Vagina (tissue), 2 donors: Measurements from ENCODE around the gene KRT73. TPM values are rescaled to one million over a fixed set of nuclear protein-coding genes. Genes with fewer than 3 reads are reported as not detected.

Source experiments
- DNase-seq, 2 donors: peaks; one replicate each; pipeline ENCODE4 v3.0.0-alpha.2; 2017; ENCODE audit errors: extremely low spot score in 2 of 2
- H3K27ac ChIP-seq: fragments of 200-600 bp; sonication (generic); one replicate; pipeline ENCODE4 v1.5.1; 2019
- H3K27me3 ChIP-seq: fragments of 200-600 bp; sonication (generic); one replicate; pipeline ENCODE4 v1.5.1; 2019
- H3K36me3 ChIP-seq, 2 donors: fragments of 200-600 bp; sonication (generic); one replicate each; pipeline ENCODE4 v1.5.1; 2017 to 2019
- H3K4me1 ChIP-seq: fragments of 200-600 bp; sonication (generic); one replicate; pipeline ENCODE4 v1.5.1; 2019
- H3K4me3 ChIP-seq, 2 donors: fragments of 200-600 bp; sonication (generic); 1 replicate in 1 of 2; 2 replicates in 1 of 2; pipeline ENCODE4 v1.5.1; 2016 to 2019
- H3K9me3 ChIP-seq: fragments of 200-600 bp; sonication (generic); one replicate; pipeline ENCODE4 v1.5.1; 2019
- POLR2A ChIP-seq, 2 donors: fragments of 450-650 bp; IDR thresholded peaks; one replicate each; pipeline ENCODE4 v1.6.1; 2017; ENCODE audit warnings: antibody characterized with exemption in 2 of 2, mild to moderate bottlenecking in 2 of 2, moderate library complexity in 2 of 2
- POLR2AphosphoS5 ChIP-seq, 2 donors: sonication (generic); formaldehyde crosslinking; IDR thresholded peaks; one replicate each; pipeline ENCODE4 v1.9.0; 2017; ENCODE audit warnings: antibody characterized with exemption in 2 of 2, mild to moderate bottlenecking in 2 of 2, low read depth in 1 of 2; ENCODE audit not compliant: insufficient read depth in 1 of 2
- intact Hi-C: fragments of 100-400 bp; cut with DNase I; formaldehyde crosslinking; loops from one replicate; pipeline ENCODE4 v1.15.1; 2023
- total RNA-seq: library from RNA; depleted of rRNA; stranded (reverse); fragments of >200 nt; gene quantifications from one replicate; pipeline ENCODE4 v1.2.3, GENCODE V29; 2016
- TF ChIP-seq, protein P1 (sequence below), 3 experiments: fragments of 450-650 bp in 2 of 3; fragments of 200-600 bp in 1 of 3; sonication (generic) in 1 of 3; IDR thresholded peaks; one replicate each; pipeline ENCODE4 v1.5.1; 2017 to 2019; ENCODE audit warnings: antibody characterized with exemption in 3 of 3, mild to moderate bottlenecking in 2 of 3, moderate library complexity in 2 of 3

KRT73 gene
- total RNA-seq, 1 donor from 2014 or later = not detected

DNA sequence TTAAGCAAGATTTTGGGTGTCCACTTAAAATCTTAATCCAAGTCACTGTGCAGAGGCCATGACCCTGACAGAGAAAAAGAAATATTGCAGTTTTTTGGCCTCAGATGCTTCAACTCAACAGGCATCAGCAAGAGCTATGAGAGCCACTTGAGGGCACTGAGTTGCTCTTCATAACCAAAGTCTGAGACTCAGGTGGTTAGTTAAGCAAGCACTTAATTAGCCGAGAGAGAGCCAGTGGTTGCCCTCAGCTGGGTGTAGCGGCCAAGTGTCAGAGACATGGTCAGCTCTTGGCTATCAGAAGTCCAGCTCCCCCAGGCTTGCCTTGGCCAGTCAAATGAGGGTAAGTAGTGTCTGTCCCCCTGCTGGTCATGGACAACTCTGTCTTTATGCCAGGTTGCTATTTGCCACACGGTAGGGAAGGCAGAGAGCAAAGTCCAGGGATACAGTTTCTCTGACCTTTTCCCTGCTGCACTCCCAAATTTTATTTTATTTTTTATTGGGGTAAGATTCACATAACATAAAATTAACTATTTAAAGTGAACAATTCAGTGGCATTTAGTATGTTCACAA lies 56.4 kb downstream of the KRT73 start:
- Histone ChIP-seq H3K9me3 (no peaks in the 10 kb centered on the region), H3K36me3 (no peaks in the 10 kb centered on the region), H3K27me3 (no peaks in the 10 kb centered on the region), H3K4me3 (no peak overlapping the region), H3K4me1 (no peaks in the 10 kb centered on the region), H3K27ac (no peak overlapping the region)
- intact Hi-C loops = no loop called here
- DNase-seq = no peak
- TF ChIP-seq, protein P1, sequence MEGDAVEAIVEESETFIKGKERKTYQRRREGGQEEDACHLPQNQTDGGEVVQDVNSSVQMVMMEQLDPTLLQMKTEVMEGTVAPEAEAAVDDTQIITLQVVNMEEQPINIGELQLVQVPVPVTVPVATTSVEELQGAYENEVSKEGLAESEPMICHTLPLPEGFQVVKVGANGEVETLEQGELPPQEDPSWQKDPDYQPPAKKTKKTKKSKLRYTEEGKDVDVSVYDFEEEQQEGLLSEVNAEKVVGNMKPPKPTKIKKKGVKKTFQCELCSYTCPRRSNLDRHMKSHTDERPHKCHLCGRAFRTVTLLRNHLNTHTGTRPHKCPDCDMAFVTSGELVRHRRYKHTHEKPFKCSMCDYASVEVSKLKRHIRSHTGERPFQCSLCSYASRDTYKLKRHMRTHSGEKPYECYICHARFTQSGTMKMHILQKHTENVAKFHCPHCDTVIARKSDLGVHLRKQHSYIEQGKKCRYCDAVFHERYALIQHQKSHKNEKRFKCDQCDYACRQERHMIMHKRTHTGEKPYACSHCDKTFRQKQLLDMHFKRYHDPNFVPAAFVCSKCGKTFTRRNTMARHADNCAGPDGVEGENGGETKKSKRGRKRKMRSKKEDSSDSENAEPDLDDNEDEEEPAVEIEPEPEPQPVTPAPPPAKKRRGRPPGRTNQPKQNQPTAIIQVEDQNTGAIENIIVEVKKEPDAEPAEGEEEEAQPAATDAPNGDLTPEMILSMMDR (IDR thresholded peaks at IDR 0.05) = no peak
- TF ChIP-seq POLR2AphosphoS5 (IDR thresholded peaks at IDR 0.05; ENCODE audit: insufficient read depth in 1 of 2, low read depth in 1 of 2) = no peak

DNA sequence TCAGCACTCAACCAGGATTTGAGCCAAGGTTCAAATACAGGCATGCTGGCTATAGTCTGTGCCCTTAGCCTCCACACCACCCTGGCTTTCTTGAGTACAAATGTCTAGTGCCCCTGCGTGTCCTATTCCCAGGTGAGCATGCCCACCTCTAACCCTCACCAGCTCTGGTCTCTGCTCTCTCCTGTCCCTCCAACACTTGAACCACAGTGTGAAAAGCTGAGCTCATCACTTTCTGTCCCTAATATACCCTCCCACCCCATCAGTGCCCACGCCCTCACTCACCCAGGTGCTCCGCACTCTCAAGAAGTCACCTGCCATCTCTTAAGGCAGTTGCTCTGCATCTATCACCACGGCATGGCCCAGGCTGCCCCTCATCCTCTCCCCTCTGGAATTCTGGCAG lies 58.4 kb downstream of the KRT73 start:
- TF ChIP-seq POLR2AphosphoS5 (IDR thresholded peaks at IDR 0.05; ENCODE audit: insufficient read depth in 1 of 2, low read depth in 1 of 2) = no peak
- no peak for TF ChIP-seq POLR2A (IDR thresholded peaks at IDR 0.05)
- TF ChIP-seq, protein P1 (IDR thresholded peaks at IDR 0.05) = no peak
- Histone ChIP-seq H3K4me3 (no peak overlapping the region), H3K4me1 (no peaks in the 10 kb centered on the region), H3K36me3 (no peaks in the 10 kb centered on the region), H3K27ac (no peak overlapping the region), H3K27me3 (no peaks in the 10 kb centered on the region), H3K9me3 (no peaks in the 10 kb centered on the region)
- no peak for DNase-seq
- intact Hi-C loops = no loop called here

DNA sequence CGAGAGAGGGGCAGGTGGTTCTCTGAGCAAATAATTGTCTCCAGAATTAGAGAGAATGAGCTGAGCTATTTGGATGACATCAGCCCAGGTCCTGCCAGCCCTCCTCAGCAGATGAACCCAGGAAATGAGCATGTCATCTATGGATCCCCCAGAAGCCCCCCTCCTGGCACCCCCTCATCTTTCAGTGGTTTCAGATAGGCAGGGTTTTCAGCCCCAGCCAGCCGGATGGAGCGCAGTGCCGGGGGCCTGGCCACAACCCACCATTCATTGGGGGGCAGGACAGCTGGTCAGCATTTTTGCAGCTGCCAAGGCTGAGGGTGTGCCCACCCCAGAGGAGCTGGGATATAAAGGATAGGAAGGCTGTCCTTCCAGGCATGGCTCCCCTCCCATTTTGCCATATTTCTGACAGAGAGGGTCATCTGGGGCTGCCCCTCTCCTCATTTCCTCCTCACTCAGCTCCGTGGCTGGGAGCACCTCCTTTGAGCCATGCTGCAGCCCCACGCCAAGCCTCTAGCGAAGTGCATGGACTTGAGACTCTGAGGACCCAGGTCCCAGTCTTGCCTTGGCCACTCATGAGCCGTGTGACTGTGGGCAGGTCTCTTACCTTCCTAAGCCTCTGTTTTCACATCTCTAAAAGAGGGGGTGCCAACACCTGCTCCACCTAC lies 59.4 kb downstream of the KRT73 start:
- intact Hi-C loops = no loop called here
- no peaks in the 10 kb centered on the region for H3K27me3 ChIP-seq
- no peaks in the 10 kb centered on the region for H3K36me3 ChIP-seq
- no peak overlapping the region for H3K27ac ChIP-seq
- H3K4me3 ChIP-seq = no peak overlapping the region
- DNase-seq = no peak
- H3K9me3 ChIP-seq = no peaks in the 10 kb centered on the region
- H3K4me1 ChIP-seq = no peaks in the 10 kb centered on the region
- TF ChIP-seq POLR2A (IDR thresholded peaks at IDR 0.05) = no peak
- TF ChIP-seq POLR2AphosphoS5 (IDR thresholded peaks at IDR 0.05; ENCODE audit: insufficient read depth in 1 of 2, low read depth in 1 of 2) = no peak
- TF ChIP-seq, protein P1 (IDR thresholded peaks at IDR 0.05) = no peak

Other genes starting within 250 kb of the KRT73 start
- not detected for gene KRT84, start 232.9 kb downstream of the KRT73 start, total RNA-seq
- not detected for gene KRT82, start 212.2 kb downstream of the KRT73 start, total RNA-seq
- not detected for gene KRT75, start 184.2 kb downstream of the KRT73 start, total RNA-seq
- 184 TPM for gene KRT6B, start 166.4 kb downstream of the KRT73 start, total RNA-seq
- 257 TPM for gene KRT6C, start 144.8 kb downstream of the KRT73 start, total RNA-seq
- 7,258 TPM for gene KRT6A, start 125.3 kb downstream of the KRT73 start, total RNA-seq
- 4,247 TPM for gene KRT5, start 98.2 kb downstream of the KRT73 start, total RNA-seq
- gene KRT71, start 65.4 kb downstream of the KRT73 start, total RNA-seq = not detected
- not detected for gene KRT74, start 44.7 kb downstream of the KRT73 start, total RNA-seq
- gene KRT72, start 17.1 kb downstream of the KRT73 start, total RNA-seq = not detected
- 2.0 TPM for gene KRT2, start 33.7 kb upstream of the KRT73 start, total RNA-seq
- gene KRT1, start 61.8 kb upstream of the KRT73 start, total RNA-seq = 886 TPM
- 2.5 TPM for gene KRT77, start 85.0 kb upstream of the KRT73 start, total RNA-seq
- gene KRT76, start 158.8 kb upstream of the KRT73 start, total RNA-seq = not detected
- not detected for gene KRT3, start 177.6 kb upstream of the KRT73 start, total RNA-seq
- gene KRT4, start 195.6 kb upstream of the KRT73 start, total RNA-seq = 354 TPM
- 1.7 TPM for gene KRT79, start 215.8 kb upstream of the KRT73 start, total RNA-seq
- gene KRT78, start 230.4 kb upstream of the KRT73 start, total RNA-seq = 89.1 TPM